ENCODE measurements around the gene OGFR.

OGFR gene

DNA sequence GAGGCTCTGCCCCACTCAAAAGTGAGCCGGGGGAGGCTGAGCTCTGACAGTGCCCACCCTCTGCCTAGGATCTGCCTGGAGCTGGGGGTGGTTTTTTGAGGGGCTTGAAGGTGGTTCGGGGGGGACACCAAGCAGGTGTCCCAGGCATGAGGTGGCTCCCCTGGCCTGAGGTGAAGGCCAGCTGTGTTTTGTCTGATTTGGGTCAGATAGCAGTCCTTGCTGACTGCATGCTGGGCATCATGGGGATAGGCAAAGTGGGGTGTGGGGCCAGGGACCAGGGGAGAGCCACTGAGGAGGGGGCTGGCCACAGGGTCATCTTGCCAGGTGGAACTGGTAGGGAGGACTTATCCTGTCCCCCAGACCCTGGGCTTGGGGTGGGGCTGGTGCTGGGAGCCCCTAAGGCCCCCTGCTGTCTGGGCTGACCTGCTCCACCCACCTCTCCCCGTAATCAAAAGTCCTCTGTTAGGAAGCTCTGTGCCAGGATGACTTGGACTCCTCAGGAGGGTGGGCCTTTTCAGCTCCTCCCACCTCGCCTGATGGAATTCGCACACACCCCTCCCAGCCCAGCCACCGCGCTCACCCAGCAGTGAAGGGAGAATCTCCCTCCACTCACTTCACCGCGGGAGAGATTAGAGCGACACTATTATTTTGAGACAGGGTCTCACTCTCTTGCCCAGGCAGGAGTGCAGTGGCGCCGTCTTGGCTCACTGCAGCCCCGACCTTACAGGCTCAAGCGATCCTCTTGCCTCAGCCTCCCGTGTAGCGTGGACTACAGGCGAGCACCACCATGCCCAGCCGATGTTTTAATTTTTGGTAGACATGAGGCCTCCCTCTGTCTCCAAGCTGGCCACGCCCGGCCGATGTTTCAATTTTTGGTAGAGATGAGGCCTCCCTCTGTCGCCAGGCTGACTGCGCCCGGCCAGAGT, 10.7 kb downstream of the OGFR start:
- DNase-seq (ENCODE audit: low spot score), result peak; percentile 68

DNA sequence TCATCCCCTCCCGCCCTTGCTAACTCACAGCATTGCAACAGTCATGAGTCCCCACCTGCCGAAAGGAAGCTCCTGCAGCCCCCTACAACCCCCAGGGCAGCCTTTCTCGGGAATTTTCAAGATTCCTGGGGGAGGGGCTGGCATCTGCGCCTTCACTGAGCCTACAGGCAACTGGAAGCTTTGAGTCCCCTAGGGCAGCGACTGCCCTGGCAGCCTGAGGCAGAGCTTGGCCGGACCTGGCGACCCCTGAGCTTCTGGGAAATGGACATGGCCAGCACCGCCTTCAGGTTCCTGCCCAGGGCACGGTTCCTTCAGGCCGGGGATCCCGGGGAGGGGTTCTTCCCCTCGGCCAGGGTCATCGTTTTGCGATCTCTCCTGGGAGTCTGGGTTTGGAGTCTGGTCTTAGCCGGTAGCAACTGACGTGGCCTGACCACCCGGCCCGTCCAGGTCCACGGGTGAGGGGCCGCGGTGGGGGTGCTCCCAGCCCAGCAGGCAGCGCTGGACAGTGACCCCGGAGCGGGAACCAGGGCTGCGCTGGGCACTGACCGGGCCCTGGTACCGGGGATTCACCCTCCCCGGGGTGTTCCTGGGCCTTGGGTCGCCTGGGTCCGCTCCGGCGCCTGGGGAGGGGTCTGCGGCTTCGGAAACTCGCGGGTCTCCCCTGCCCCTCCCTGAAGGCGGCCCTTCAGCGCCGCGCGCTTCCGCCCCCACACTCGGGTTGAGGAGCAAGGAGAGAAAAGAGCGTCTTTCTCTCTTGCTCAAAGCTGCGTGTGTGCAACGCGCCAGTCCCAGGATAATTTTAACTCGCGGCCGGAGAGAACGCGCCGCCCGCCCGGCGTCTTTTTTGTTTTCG, 11.6 kb downstream of the OGFR start:
- no peak for DNase-seq (ENCODE audit: low spot score)

DNA sequence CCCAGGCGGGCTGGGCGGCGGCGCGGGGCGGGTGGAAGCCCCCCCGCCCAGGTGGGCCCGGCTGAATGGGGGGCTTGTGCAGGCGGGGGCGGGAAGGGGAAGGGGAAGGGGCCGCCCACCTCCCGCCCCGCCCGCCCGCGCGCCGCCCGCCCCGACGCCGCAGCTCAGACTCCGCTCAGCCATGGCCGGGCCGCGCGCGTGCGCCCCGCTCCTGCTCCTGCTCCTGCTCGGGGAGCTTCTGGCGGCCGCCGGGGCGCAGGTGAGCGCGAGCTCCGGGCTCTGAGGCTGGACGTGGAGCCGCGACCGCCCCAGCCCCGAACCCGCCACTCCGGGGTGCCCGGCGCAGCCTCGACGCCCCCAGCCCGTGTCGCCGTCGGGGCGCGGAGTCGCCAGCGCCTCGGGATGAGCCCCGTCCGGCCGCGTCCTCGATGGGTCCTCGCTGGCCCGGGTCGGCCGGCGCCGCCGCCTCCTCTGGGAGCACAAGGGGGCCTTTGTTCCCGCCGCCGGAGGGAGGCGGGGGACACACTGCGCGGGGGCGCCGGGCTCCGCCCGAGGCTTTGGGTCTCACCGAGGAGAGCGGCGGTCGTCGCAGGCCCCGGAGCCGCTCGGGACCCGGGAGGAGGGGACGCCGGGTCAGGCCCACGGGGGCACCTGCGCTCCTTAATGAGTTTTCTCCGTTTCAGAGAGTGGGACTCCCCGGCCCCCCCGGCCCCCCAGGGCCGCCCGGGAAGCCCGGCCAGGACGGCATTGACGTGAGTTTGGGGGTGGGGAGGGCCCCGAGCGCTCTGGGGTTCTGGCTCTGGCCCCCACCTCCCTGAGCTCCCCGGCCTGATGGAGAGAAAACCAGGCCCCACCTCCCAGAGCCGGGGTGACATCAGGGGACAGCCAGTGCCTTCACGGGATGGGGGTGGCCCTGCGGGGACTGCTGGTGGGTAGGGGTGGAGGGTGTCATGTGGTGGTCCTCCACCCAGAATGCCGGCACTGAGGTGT, 12.5 kb downstream of the OGFR start, which contains the start of gene COL9A3:
TSS of gene COL9A3 (plus strand) at position 167 of the 990 bp plus-strand sequence. CDS start at position 182, 15 bp downstream.
- DNase-seq (ENCODE audit: low spot score), result no peak

DNA sequence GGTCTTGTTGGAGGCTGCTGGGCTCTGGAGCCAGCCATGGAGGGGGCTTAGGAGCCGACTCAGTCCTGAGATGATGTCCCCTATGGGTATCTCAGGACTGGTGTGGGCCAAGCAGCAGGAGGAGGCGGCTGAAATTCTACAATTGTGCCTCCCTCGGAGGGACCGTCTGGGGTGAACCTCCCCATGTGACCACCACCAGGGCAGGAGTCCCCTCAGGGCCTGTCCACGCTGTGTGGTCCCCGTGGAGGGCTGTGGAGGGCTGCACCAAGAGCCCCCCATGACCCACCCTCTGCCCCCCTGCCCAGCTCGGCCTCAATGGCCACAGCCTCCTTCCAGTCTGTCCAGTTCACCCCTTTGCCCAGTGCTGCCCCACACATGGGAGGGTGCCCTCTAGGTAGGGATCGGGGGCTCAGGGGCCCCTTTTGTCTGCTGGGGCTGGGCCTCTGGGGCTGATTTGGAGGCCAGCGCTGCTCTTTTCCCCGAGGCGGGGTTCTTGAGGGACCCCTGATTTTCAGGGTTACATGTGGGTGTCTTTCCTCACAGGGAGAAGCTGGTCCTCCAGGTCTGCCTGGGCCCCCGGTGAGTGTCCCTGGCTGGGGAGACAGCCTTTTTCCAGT, 13.4 kb downstream of the OGFR start:
- no peak for DNase-seq (ENCODE audit: low spot score)

DNA sequence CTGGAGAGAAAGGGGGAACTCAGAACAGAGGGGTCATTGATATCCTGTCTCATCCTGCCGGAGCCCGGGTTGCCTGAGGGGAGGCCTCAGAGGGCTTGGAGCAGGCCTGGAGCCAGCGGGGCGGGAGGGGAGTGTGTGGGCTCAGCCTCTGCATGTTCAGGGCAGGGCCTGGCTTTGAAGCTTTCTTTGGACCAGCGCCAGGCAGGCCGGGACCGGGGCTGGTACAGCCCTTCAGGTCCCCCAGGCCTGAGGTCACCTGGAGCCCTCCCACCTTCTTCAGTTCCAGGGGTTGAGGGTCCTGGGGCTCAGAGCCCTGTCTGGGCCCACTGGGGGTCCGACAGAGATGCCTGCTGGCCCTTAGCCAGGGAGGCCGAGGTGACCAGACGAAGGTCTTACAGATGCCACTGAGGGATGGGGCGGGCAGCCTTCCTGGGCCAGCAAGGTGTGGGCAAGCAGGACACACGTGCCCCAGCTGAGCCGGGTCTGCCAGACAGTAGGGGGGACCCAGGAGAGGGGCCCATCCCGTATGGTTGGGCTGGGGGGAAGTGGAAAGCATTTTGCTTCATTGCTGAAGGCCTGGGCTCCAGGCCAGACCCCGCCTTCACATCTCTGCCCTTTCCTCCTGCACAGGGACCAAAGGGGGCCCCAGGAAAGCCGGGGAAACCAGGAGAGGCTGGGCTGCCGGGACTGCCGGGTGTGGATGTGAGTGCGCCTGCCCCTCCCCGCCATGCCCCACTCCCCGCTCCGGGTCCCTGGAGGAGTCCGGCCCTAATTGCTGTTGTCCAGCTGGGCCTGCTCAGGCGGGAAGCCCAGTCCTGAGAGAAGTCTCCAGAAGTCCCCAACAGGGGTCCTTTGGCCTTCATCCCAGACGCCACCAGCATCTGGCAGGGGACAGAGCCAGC, 14.2 kb downstream of the OGFR start:
- DNase-seq (ENCODE audit: low spot score), result no peak

DNA sequence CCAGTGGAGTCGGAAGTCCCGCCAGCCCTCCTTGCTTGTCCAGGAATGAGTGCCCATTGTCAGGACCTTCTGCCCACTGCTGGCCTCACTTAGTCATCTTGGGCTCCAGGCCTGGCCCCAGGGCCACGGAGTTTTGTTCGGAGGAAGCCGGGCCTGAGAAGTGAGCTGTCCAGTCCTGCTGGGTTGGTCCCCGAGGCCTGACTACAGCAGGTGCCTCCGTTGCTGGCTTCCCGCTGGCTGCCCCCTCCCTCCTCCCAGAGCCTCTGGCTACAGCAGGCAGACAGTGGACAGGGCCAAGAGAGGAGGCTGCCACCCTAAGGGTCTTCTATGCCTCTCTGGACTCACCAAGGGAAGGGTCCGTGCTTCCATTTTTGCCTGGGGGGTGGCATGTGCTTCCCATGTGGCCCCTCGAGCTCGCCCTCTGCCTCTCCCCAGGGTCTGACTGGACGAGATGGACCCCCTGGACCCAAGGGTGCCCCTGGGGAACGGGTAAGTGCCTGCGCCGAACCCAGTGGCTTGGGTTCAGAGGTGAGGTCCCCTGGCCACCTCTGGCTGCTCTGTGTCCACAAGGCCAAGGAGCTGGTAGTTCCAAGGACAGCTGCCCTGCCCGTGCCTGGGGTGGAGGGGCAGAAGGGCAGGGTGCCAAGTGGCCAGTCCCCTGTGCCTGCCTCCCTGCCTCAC, 15.0 kb downstream of the OGFR start:
- peak; percentile 77 for DNase-seq (ENCODE audit: low spot score)

DNA sequence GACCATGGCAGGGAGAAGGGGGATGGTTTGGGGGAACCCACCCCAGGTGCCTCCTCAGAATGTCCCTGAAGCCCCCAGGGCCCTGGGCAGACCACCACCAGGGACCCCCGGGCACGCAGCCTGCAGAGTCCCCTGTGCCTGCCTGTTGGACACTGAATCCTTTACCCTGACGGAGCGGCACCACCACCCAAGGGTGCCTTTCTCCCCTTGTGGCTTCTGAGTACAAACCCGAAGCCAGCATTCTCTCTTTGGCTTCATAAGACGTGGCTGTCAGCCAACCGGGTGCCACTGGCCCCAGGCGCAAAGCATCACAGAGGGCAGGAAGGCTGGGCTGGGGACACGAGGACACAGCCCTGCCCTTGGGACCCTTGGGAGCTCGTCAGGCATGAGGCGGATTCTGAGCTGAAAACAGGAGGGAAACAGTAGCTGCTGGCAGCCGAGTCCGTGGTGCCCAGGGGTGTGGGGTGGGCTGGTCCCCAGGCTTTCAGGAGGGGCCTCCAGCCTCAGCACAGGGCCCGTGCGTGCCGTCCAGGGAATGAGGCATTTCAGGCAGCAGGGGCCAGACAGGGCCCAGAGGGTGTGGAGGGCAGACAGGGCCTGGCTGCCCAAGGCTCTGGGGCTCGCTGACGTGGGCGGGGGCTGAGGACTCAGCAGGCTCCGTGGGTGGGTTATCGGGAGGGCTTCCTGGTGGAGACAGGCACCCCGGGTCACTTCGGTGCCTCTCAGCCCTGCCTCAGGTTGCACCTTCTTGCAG, 15.8 kb downstream of the OGFR start:
- no peak for DNase-seq (ENCODE audit: low spot score)

DNA sequence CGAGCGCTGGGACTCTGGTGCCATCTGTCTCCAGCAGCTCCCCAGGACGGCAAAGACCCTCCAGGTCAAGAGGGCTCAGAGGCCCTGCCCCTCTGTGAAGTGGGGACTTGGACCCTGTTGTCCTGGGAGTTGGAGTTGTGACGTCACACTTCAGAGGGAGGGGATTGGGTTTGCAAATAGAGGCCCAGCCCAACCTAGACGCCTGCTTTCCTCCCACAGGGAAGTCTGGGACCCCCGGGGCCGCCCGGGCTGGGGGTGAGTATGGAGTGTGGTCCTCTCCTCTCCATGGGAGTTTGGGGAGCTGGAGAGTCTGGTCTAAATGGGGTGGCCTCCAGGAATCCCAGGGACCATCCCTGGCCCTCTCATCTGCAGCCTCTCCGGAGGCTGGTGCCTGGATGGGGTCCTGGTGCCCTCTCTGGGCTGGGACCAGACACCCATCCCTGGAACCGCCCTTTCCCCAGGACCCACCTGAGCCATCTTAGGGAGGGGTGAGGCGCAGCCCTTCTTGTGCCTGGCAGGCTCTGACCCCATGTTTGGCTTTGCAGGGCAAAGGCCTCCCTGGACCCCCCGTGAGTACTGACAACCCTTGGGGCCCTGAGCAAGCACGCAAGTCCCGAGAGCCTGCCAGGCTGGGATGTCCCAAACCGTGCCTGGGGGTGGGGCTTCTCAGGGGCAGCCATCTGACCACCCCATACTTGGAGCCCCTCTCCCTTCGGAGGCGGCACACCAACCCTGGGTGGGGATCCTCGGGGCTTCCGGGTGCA, 16.5 kb downstream of the OGFR start:
- DNase-seq (ENCODE audit: low spot score), result no peak

DNA sequence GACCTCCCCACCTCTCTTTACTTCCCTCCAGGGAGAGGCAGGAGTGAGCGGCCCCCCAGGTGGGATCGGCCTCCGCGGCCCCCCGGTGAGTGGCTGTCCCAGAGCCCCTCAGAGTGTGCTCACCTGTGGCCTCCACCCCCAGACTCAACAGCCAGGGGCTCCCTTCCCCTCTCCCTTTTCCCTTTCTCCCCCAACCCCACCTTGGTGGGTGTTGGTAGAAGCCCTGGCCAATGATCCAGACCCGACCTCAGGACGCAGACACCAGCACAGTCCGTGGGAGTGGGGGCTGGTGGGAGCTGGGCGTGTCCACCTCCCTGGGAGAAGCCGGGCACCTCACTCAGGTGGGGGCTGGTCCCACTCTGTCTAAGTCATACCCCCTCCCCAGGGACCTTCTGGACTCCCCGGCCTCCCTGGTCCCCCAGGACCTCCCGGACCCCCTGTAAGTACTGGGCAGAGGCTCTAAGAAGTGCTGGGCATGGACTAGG, 17.1 kb downstream of the OGFR start:
- no peak for DNase-seq (ENCODE audit: low spot score)

DNA sequence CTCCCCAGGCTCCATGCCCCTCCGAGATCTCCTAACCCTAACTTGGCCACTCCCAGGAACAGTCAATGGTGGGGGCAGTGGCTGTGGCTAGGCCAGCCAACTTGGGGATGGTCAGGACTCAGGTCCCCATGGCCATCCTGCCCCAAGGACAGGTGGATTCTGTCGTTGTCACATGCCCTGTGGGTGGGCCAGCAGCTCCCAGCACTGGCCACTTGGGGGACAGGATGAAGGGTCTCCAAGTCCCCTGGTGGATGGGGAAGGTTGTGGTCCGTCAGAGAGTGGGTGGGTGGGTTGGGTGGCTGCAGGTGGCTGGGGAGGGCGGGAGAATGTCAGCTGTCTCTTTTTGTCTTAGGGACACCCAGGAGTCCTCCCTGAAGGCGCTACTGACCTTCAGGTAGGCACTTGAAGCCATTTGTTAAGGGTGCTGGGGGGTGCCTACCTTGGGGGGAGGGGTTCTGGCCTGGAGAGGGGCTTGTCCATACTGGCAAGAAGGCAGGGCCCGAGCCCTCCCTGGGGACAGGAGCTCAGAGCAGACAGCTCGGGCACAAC, 17.7 kb downstream of the OGFR start:
- DNase-seq (ENCODE audit: low spot score), result no peak

DNA sequence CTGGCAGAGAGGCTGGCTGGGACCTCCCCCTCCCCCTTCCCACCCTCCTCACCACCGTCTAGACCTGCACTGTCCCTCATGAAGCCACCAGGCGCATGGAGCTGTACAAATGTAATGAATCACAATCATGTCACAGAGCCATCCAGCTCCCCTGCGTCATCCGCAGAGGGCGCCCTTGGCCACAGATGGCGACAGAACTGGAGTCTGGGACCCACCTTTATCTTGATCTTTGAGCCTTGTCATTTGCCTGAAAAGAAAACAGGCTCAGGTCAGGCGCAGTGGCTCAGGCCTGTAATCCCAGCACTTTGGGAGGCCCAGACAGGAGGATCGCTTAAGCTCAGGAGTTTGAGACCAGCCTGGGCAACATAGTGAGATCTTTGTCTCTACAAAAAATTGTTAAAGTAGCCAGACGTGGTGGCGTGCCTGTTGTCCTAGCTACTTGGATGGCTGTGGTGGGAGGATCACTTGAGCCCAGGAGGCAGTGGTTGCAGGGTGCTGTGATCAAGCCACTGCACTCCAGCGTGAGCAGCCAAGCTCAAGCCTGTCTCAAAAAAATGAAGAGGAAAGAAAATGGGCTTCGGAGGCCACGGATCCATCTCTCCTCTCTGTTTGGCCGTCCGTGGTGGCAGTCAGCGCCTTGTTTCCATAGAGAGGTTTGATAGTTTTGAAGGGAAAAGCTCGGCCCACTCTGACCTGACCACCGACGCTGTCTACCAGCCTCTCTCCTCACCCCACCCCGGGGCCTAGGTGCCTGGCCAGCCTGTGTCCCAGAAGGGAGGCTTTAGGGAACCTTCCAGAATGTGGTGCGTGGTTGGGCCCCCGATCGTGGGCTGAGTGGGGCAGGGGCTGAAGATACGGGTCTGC, 18.4 kb downstream of the OGFR start:
- no peak for DNase-seq (ENCODE audit: low spot score)

DNA sequence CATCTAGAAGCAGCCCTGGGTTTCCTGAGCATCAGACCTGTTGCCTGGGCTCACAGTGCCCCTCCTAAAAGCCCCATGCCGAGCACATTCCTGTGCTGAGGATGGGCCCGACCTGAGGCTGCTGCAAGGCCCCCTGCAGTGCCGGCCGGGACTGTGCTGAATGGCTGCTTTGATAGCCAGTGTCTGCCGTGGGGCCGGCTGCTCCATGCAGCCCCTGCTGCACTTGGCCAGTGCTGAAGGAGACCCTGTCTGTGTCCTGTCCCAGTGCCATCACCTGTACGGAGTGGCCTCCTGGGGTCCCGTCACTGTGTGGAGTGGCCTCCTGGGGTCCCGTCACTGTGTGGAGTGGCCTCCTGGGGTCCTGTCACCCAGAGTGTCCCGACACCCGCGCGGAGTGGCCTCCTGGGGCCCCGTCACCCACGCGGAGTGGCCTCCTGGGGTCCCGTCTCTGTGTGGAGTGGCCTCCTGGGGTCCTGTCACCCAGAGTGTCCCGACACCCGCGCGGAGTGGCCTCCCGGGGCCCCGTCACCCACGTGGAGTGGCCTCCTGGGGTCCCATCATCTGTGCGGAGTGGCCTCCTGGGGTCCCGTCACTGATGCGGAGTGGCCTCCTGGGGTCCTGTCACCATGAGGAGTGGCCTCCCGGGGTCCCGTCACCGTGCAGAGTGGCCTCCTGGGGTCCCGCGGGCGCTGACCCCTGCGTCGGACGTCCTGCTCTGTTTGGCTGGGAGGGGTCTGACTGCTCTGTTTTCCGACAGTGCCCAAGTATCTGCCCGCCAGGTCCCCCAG, 19.2 kb downstream of the OGFR start:
- no peak for DNase-seq (ENCODE audit: low spot score)

DNA sequence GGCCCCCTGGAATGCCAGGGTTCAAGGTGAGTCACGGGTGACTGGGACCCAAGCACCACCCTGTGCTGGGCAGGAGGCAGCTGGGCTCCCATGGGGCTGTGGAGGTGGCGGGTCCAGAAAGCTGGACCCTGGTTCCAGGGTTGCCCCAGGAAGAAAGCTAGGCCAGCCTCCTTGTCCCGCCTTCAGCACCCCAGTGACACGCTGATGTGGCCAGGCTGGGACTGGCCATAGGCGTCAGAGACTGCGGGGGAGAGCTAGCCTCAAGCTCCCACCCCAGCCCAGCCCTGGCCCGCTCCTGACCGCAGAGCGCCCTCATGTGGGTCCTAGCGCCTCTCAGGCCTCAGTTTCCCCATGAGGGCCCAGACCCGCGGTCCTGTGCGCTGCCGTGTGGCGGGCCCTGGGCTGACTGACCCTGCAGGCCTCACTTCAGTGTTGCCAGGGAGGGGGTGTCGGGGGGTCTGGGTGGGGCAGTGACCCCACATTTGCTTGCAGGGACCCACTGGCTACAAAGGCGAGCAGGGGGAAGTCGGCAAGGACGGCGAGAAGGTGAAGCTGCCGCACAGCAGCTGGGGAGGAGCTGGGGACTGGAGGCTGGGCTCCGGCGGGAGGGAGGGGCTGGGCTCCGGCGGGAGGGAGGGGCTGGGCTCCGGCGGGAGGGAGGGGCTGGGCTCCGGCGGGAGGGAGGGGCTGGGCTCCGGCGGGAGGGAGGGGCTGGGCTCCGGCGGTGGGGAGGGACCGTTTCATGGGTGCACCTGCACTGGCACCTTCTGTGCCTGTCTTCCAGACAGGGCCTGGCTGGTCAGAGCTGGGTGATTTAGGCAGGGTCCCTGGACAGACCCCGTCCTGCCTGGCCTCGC, 20.1 kb downstream of the OGFR start:
- no peak for DNase-seq (ENCODE audit: low spot score)

DNA sequence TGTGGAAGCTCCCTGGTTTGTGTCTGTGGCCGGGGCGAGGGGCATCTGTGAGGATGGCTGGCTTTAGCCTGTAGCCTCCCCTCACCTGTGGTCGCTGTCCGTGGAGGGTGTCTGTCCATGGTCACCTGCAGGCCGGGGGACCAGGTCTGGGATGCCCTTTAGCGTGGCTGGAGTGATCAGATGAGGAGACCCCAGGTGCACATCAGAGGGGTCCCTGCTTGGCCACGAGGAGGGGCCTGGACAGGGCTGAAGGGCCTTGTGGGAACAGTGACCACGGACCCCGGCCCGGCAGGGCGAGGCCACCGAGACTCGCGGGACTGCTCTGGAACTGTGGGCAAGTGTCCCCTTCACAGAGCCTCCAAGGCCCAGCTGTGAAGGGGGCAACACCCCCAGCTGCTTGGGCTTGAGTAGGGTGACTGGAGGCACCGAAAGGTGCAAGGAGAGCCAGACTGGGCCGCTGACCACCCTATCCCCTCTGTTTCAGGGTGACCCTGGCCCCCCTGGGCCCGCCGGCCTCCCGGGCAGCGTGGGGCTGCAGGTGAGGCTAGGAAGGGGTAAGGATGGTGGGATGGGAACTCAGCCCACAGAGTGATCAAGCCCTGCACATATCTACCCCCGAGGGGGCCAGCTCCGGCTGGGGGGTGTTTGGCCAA, 20.8 kb downstream of the OGFR start:
- no peak for DNase-seq (ENCODE audit: low spot score)

All from AG20443 (cell line).